Measurements from ENCODE around the gene RAD23A.
"Not testable (repeated sequence)": the region's sequence is repeated elsewhere in the genome, so short reads cannot be mapped to it uniquely, and the experiment has no call there.

RAD23A gene

GRCh38 chr19:12937927-12938778 lies 7.5 kb upstream of the RAD23A start, which contains the start of gene CALR:
Gene CALR, plus strand, starts transcription at chr19:12938609. Its CDS starts 71 bp downstream, at chr19:12938680.
- DNase-seq: peak; percentile 95 to 98

GRCh38 chr19:12938779-12939601 lies 6.7 kb upstream of the RAD23A start:
- no peak for DNase-seq

GRCh38 chr19:12939975-12940423 lies 5.7 kb upstream of the RAD23A start:
- DNase-seq: no peak

- no peak for DNase-seq
These were observed 4.8 kb upstream of the RAD23A start for GRCh38 chr19:12940897-12941296.

GRCh38 chr19:12943437-12944044 lies 2.1 kb upstream of the RAD23A start:
- DNase-seq: no peak

- DNase-seq: no peak
These were observed 1.5 kb upstream of the RAD23A start for GRCh38 chr19:12944104-12944674.

- peak in 1 of 2 experiments; percentile 46 for DNase-seq
These were observed 545 bp downstream of the RAD23A start for GRCh38 chr19:12946092-12946721.

GRCh38 chr19:12946731-12947496 lies 1.3 kb downstream of the RAD23A start:
- no peak for DNase-seq

GRCh38 chr19:12947702-12948611 lies 2.3 kb downstream of the RAD23A start:
- no peak for DNase-seq

- no peak for DNase-seq
These were observed 3.1 kb downstream of the RAD23A start for GRCh38 chr19:12948612-12949362.

GRCh38 chr19:12949363-12950283 lies 4.0 kb downstream of the RAD23A start:
- no peak for DNase-seq

GRCh38 chr19:12952050-12952449 lies 6.4 kb downstream of the RAD23A start:
- DNase-seq: not testable (repeated sequence)

- no peak for DNase-seq
These were observed 7.0 kb downstream of the RAD23A start for GRCh38 chr19:12952488-12953137.

- DNase-seq: no peak
These were observed 7.6 kb downstream of the RAD23A start for GRCh38 chr19:12953138-12953798.

- DNase-seq: no peak
These were observed 8.3 kb downstream of the RAD23A start for GRCh38 chr19:12953799-12954611.

- no peak for DNase-seq
These were observed 8.9 kb downstream of the RAD23A start for GRCh38 chr19:12954612-12954962.

GRCh38 chr19:12955575-12955974 lies 9.9 kb downstream of the RAD23A start:
- not testable (repeated sequence) for DNase-seq

Measured in NCI-H526 (cell line).